Forelimb muscle (tissue), 1 donor: Measurements from ENCODE around the gene SDF2L1. TPM values are rescaled to one million over a fixed set of nuclear protein-coding genes. Genes with fewer than 3 reads are reported as not detected.
"Not testable (repeated sequence)": the region's sequence is repeated elsewhere in the genome, so short reads cannot be mapped to it uniquely, and the experiment has no call there.

Source experiments
- DNase-seq: peaks from one replicate; pipeline ENCODE4 v3.0.0-alpha.2; 2013; ENCODE audit warnings: low read depth
- polyA plus RNA-seq: library from polyadenylated mRNA; unstranded; fragments of 120-200 nt; gene quantifications from one replicate; pipeline ENCODE4 v1.2.1, GENCODE V29; 2013; ENCODE audit not compliant: insufficient read length

SDF2L1 gene
- polyA plus RNA-seq, 1 donor: 6.4 TPM

DNA sequence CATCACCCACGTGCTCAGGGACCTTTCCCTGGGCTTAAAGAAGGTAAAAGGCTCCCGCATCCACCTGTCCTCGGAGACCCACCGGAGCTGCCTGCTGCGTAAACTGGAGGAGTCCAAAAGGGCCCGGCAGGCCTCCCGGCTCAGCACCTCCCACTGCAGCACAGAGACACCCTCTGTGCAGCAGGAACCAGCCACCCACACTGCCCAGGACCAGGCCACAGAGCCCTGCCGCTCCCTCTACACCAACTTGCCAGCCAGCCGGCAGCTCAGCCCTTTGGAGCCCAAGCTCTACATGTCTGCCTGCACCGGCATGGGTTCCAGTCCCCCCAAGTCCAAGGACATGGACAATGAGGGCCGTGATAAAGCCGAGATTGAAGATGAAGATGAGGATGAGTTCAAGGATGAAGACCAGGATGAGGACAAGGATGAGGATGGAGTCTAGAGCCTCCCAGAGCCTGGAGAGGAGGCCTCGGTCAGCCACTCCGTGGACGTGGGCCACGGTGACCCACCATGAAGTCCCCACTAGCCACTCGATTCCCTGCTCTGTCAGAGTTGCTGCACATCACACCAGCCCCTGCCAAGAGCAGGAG lies 5.4 kb upstream of the SDF2L1 start:
- no peak for DNase-seq

DNA sequence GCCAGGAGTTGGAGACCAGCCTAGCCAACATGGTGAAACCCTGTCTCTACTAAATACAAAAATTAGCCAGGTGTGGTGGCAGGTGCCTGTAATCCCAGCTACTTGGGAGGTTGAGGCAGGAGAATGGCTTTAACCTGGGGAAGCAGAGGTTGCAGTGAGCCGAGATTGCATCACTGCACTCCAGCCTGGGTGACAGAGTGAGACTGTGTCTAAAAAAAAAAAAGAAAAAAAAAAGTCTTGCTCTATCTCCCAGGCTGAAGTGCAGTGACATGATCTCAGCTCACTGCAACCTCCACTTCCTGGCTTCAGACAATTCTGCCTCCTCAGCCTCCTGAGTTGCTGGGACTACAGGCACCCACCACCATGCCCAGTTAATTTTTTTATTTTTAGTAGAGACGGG lies 4.7 kb upstream of the SDF2L1 start:
- not testable (repeated sequence) for DNase-seq

DNA sequence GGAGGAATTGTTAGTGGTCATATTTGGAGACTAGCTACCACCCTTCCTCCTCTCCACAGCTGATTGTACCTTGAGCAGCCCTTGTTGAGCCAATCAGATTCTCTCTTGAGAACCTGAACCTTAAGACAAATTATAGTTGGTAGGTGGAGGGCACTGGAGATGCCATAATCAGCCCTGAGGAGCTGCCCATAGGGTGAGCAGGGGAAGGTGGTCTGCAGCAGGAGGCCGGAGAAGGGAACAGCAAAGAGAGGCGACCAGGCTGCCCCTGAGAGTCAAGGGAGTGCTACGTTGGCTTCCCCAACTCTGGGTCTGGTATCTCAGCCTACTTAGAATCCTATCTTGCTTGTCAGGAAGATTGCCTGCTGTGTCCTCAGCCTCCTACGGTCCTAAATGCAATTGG lies 2.7 kb upstream of the SDF2L1 start:
- DNase-seq: no peak

DNA sequence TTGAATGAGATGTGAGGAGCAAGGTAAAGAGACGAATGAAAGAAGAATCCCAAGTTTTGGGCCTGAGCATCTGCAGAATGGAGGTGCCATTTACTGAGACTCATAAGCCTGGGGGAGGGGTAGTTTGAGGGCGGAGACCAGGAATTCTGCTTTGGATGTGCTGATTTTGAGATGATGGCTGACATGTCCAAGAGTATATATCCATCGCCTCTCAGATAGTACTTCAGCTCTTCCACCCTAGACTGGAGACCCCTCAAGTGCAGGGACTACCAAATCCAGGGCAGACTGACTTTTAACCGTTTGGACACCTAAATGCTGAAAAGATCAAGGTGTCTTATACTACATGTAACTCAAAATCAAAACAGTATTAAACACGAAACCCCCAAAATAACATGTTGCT lies 1.3 kb upstream of the SDF2L1 start:
- DNase-seq: no peak

DNA sequence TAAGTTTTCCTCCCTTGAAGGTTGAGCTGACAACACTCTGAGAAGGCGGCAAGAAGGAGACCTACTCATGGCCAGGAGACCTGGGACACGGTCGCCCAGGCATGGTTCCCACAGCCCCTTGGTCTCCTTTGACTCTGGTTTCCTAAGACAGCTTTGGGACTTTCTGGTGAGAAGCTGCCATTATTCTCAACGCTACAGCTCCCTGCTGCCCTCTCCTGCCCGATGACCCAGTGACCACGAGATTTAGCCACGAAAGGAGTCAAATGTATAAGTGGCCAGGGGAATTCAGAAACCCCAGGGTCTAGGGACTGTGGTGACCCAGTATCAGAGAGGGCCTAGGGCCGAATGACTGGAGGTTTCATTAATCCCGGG lies 699 bp upstream of the SDF2L1 start:
- no peak for DNase-seq

DNA sequence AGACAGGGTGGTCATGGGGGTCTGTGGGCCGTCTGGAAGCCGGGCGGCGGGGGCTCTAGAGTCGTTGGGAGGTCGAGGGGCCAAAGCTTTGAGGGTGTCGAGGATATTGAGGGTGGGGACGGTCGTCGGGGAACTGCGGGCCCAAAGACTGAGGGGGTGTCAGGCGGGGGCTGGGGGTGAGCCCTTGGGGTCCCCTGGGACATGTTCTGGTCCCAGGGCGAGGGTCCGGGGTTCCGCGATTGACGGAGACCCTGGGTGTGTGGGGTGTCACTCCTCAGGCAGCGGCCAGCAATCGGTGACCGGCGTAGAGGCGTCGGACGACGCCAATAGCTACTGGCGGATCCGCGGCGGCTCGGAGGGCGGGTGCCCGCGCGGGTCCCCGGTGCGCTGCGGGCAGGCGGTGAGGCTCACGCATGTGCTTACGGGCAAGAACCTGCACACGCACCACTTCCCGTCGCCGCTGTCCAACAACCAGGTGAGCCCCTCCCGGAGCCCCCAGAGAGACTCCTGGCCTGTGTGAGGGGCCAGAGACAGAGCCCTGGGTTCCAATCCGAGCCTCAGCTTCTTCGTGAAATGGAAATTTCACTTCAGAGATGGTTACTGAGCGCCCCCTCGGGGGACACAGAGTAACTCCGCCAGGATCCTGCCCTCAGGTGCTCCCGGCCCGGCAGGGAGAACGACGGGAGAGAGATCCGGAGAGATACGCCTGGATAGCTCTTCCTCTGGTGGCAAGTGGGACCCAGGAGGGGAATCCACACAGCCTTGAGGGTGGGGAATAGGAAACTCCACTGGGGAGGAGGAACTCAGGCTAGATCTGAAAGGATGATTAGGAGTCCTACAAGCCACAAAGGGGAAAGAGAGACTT lies 714 bp downstream of the SDF2L1 start:
- no peak for DNase-seq

DNA sequence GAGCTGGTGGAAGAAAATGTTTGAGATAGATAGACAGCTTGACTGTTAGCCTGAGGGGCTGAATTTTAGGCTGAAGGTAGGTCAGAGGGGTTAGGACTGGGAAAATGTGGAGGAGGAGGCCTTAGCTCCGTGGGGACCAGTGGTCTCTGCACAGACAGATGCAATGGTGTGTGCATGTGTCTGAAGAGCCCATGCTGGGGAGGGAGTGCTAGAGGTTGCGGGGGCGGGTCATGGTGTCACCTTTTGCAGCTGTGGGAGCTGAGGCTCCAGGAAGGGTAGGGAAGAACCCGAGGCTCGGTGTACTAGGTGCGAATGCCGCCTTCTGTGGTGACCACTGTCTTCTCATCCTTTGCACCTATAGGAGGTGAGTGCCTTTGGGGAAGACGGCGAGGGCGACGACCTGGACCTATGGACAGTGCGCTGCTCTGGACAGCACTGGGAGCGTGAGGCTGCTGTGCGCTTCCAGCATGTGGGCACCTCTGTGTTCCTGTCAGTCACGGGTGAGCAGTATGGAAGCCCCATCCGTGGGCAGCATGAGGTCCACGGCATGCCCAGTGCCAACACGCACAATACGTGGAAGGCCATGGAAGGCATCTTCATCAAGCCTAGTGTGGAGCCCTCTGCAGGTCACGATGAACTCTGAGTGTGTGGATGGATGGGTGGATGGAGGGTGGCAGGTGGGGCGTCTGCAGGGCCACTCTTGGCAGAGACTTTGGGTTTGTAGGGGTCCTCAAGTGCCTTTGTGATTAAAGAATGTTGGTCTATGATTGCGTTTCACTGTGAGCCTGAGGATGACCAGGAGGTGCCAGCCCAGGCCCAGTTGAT lies 1.6 kb downstream of the SDF2L1 start:
- no peak for DNase-seq

DNA sequence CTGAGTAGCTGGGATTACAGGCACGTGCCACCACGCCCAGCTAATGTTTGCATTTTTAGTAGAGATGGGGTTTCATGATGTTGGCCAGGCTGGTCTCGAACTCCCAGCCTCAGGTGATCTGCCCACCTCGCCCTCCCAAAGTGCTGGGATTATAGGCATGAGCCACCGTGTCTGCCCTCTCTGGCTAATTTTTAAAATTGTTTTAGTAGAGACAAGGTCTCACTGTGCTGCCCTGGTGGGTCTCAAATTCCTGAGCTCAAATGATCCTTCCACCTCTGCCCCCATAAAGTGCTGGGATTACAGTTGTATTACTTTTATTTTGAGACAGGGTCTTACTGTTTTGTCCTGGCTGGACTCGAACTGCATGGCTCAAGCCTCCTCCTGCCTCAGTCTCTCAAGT lies 3.4 kb downstream of the SDF2L1 start:
- DNase-seq: not testable (repeated sequence)

DNA sequence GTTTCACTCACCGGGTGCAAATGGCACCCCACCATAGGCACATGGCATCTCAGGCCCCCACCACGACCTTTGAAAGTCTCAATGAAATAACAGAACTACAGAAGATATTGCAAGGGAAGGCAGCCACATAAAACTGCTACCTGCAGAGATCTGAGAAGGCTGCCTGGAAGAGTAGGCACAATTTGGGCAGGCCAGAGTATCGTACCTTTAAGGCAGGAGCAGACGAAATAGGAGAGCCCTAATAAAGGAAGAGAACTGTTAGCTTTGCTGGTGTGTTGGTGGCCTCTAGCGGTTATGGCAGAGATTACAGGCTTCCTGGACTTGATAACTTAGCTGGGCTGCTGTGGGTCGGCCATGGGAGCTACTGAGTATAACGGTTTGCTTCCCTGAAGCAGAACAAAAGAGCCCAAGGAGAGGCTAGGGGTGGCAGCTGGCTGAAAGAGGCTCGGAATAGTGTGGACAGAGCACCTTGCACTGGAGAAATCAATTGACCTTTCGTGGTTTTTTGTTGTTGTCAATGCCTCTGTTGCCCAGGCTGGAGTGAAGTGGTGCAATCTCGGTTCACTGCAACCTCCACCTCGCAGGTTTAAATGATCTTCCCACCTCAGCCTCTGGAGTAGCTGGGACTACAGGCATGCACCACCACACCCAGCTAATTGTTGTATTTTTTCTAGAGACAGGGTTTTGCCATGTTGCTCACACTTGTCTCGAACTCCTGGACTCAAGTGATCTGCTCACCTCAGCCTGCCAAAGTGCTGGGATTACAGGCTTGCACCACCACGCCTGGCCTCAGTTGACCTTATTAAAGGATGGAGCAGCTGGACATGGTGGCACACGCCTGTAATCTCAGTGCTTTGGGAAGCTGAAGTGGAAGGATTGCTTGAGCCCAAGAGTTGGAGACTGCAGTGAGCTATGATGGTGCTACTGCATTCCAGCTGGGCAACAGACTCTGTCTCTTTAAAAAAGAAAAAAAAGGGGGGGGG lies 4.8 kb downstream of the SDF2L1 start:
- peak; percentile 58 for DNase-seq

DNA sequence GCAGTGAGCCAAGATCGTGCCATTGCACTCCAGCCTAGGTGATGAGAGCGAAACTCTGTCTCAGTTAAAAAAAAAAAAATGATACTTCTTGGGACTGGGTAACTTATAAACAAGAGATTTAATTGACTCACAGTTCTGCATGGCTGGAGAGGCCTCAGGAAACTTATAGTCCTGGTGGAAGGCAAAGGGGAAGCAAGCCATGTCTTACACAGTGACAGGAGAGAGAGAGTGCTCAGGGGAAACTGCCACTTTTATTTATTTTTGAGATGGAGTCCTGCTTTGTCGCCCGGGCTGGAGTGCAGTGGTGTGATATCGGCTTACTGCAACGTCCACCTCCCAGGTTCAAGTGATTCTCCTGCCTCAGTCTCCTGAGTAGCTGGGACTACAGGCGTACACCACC lies 8.2 kb downstream of the SDF2L1 start:
- no peak for DNase-seq

DNA sequence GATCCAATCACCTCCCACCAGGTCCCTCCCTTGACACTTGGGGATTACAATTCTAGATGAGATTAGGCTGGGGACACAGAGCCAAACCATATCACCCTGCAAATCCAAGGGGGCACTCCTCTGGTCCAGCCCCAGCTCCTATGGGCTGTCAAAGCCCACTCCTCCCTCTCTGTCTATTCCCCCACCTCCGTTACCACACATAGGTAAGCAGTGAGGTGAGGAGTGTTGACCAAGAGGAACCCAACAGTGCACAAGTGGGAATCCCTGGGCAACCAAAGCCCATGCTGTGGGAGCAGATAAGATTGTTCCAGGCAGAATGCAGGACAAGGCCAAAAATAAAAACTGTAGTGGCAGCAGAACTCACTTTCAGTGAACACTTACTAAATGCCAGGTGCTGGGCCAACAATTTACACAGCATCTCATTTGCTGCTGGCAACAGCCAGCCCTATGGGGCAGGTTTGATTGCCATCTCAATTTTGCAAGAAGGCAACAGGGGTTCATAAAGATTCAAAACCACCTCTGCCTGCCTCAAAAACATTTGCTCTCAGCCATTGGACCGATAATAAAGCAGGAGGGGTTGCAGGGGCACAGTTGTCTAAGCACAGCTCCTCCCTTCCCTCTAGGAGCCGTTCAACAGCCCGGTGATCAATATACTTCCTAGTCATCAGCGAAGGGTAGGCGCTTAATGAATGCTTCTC lies 8.9 kb downstream of the SDF2L1 start:
- DNase-seq: no peak

DNA sequence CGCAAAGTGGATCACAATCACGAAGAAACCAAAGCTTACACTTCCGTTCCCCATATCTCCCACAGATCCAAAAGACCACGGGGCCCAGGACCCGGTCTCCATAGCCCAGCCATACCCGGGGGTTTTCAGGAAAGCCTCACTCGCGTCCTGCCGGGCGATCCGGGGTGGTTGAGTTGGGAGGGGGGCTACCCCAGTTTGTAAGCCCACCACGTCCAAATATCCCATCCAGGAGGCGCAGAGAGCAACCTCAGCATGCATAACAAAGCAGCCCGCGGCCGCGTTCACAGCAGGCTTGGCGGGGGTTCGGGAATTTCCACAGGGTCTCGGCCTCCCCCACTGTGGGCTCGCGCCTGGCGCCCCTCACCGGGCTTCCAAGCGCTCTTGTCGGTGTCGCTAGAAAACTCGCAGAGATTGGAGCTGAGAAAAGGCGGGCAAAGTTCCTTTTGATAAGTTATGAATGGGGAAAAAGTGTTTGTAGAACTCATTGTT lies 9.5 kb downstream of the SDF2L1 start:
- DNase-seq: no peak

DNA sequence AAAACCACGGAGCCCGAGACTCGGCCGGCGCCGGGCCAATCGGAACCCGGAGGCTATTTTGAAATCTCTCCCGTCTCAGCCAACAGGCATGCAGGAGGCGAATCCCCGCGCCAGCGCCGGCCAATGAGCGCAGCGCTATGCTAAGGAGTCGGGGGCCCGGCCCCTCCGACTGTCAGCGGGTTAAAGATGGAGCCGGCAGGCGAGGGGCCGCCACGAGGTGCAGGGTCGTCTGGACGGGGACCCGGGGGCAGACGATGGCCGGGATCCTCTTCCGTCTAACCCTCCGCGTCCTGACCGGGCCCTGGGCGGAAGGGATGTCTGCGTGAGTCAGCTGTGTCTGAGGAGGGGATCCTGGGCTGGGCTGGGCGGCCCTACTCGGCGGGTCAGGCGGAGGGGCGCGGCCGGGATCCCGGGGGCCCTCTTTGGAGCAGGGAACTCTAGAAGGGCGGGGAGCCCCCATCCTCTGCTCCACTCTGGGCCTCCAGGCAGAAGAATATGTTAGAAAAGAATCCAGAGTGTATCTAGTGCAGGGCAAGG lies 10.0 kb downstream of the SDF2L1 start:
- DNase-seq: peak; percentile 68

DNA sequence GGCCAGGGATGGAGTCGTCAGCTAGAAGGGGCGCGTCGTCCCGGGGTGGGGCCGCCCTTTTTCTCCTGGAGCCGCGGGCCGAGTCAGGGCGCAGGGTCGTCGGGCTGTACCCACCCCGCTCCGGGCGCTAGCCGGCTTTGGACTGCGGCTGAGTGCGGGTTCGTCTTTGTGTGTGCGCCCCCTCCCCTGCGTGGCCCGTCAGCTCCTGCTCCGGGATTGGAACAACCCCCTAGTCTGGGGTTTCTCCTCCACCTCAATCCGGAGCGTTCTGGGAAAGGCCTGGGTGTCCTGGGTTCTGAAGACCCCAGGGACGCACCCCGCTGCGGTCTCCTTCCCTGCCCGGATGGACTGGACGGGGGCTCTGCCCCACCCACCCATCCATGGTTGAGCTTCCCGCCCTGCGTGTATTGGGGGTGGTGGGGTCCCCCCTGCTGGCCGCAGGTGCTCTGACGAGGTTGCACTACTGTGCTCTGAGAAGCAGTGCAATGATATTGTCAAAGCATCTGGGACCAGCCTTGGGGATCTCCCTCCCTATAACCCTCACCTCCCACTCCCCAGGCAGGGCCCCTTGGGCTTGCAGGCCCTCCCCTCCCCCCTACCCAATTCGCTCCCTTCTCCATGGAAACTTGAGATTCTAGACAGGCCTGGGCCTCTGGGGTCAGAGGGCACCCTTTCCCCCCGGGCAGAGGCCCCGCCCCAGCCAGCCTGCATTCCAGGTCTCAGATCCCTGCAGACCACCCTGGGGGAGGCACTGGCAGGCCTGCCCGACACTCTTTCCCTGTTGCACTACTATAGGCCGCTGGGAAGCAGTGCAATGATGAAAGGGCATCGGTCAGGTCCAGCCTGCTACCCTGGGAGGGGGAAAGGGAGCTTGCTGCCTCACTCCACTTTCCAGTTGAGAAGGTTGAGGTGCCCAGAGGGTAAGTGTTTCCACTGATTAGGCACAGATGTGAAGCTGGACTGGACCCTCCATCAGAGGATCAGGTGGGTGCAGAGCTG lies 10.7 kb downstream of the SDF2L1 start:
- no peak for DNase-seq

DNA sequence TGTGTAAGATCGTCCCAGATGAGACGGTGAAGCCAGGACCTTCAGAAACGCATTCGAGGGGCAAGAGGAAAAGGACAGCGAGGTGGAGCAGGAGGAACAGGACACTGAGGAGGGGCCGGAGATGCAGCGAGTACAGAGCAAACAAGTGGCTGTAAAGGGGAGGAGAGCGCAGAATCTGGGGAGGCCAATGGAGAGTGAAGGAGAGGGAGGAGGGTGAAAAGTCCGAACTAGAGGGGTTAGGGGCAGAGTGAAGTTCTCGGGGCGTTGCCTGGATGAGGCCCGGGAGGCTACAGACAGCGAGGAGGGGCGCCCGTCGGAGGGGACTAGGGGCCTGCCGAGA lies 14.9 kb downstream of the SDF2L1 start:
- no peak for DNase-seq

DNA sequence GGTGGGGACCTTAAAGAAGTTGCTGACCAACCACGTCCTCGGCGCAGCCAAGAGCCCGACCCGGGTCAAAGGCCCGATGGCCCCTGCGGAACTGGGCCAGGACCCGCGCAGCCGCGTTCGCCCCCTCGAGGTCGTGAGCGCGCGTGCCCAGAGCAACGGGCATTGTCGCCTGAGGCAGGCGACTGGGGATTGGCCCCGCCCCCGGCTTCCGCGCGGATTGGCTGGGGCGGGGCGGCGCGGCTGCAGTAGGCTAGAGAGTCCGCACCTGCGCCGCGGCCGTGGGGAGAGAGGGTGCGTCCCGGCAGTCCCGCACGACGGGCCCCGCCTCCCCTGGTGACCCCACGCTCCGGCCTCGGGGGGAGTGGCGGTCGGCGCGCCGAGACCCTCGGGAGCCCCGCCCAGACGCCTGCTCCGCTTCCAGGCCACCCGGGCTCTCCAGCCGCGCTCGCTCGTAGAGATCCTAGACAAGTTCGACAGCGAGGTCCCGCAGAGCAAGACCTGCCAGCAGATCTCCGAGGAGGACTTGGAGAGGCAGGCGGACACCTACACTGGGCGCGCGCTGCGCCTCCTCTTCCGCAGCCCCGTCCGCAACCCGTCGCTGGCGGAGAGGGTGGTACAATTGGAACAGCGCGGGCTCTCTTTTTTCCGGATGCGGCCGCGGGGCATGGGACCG lies 15.4 kb downstream of the SDF2L1 start:
- DNase-seq: no peak

DNA sequence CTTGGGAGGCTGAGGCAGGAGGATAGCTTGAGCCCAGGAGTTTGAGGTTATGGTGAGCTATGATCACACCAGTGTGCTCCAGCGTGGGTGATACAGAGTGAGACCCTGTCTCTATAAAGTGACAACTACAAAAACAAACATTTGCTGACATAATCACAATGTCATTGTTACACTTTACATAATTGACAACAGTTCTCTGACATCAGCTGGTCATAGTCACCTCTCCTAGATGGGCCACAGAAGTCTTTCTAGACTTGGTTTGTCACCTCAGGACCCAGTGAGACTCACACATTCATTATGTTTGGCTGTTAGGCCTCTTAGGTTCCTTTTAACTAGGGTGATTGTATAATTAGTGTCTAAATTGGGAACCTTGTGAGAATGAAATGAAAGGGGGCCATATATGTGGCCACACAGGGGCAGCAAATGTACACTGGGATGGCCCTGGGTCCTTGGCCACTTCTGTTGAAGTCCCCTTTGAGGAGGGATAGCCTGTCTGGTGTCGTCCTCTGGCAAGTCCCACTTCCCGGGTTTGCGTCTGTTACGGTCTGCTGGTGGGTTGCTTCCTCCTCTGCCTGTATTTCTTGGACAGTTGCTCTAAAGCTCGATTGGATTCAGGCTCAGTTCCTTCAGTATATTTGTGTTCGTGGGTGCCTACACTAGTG lies 17.9 kb downstream of the SDF2L1 start:
- no peak for DNase-seq

DNA sequence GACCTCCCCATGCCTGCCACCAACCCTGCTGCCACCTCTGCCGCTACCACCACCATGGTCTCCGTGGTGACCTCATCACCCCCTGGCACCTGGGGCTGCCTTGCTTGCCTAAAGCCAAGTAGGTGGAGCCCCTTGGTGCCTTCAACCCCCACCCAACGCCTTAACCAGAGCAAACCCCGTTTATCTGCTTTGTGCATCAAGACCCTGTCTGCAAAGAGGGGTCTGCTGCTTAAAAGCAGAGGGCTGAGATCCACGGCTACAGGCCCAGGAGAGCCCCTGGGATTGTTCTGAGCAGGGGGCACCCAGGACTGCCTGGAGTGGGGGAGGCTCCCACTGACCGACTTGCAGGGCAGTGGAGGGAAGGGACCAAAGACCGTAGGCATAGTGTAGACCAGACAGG lies 18.8 kb downstream of the SDF2L1 start:
- DNase-seq: no peak
